Adipocyte (in vitro differentiated cells): ENCODE measurements around the gene POFUT2.
A peak's percentile ranks its signal among the peaks of the same experiment; 100 is the strongest.

Source experiments
- DNase-seq: peaks from one replicate; pipeline ENCODE4 v3.0.0-alpha.2; 2015; ENCODE audit warnings: low read depth
- H3K27me3 ChIP-seq: replicated peaks from 2 replicates; pipeline ENCODE4 v1.7.0; 2013; ENCODE audit warnings: mild to moderate bottlenecking, low read length, moderate library complexity; ENCODE audit not compliant: control insufficient read depth, insufficient read depth
- H3K36me3 ChIP-seq: 2 replicates; pipeline ENCODE4 v1.7.0; 2013; ENCODE audit warnings: low read length, mild to moderate bottlenecking, moderate library complexity; ENCODE audit not compliant: control insufficient read depth, insufficient read depth, severe bottlenecking
- H3K4me1 ChIP-seq: 2 replicates; pipeline ENCODE4 v1.7.0; 2013; ENCODE audit warnings: mild to moderate bottlenecking, low read length, moderate library complexity; ENCODE audit not compliant: control insufficient read depth, insufficient read depth
- H3K4me3 ChIP-seq: 2 replicates; pipeline ENCODE4 v1.7.0; 2013; ENCODE audit warnings: mild to moderate bottlenecking, low read length, moderate library complexity
- H3K9ac ChIP-seq: 2 replicates; pipeline ENCODE4 v1.7.0; 2013; ENCODE audit warnings: mild to moderate bottlenecking, low read length, moderate library complexity
- H3K9me3 ChIP-seq: 2 replicates; pipeline ENCODE4 v1.7.0; 2013; ENCODE audit warnings: mild to moderate bottlenecking, low read length, moderate library complexity; ENCODE audit not compliant: control insufficient read depth

The POFUT2 gene

DNA sequence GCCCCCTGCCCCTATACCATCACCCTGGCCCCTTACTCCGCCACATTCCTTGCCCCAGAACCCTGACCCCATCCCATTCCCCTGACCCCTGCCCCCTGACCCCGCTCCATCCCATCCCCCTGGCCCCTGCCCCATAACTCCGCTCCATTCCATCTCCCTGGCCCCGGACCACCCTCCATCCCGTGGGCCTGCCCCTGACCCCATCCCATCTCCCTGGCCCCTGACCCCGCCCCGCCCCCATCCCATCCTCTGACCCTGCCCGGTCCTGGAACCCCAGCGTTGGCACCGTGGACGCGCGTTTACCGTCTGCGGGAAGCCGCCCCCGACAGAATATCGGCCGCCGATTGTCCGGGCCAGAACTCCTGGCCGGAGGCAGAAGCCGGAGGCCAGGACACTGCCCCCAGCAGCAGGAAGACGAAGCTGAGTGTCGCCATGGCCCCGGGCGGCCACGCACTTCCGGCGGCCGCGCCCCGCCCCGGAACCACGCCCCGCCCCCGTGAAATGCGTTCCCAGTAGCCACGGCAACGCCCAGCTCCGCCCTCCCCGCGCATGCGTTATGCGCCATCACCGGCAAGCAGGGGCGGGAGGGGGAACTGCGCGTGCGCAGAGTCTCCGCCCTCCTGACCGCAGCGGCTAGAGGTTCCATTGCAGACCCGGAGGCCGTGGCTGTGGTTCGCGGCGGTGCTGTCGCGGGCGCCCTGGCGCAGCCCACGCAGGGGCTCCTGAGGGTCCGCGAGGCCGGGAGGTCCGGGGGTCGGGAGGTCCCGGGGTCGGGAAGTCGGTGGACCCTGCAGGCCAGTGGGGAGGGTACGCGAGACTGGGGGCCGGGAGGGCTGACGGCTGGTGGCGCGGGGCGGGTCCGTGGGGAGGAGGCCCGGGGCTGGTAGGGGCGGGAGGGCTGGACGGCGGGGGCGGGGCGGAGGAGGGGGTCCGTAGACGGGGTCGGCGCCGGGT lies at the start of gene POFUT2:
Gene POFUT2, minus strand, starts transcription at position 458 of the 954 bp plus-strand sequence. Its CDS starts 24 bp downstream, at position 434.
- peak; percentile 98 for DNase-seq
- Histone ChIP-seq H3K9ac (peak within 1 kb of the TSS; percentile 88), H3K36me3 (peaks cover 30% of the 10 kb centered on the region), H3K9me3 (no peaks in the 10 kb centered on the region), H3K27me3 (no peaks in the 10 kb centered on the region), H3K4me3 (peak within 1 kb of the TSS; percentile 85), H3K4me1 (peaks cover 23% of the 10 kb centered on the region)

- peaks cover 13% of the 10 kb centered on the region for H3K27me3 ChIP-seq
- no peaks in the 10 kb centered on the region for H3K4me1 ChIP-seq
Observed at GRCh38 chr21:45336870-45337269, 49.2 kb upstream of the POFUT2 start.

GRCh38 chr21:45336535-45336810 lies 48.8 kb upstream of the POFUT2 start:
- Histone ChIP-seq H3K9ac (no peak overlapping the region), H3K4me3 (no peak overlapping the region), H3K4me1 (no peaks in the 10 kb centered on the region), H3K9me3 (no peaks in the 10 kb centered on the region), H3K27me3 (peaks cover 13% of the 10 kb centered on the region), H3K36me3 (no peaks in the 10 kb centered on the region)
- DNase-seq: no peak

More at GRCh38 chr21:45336870-45337269, 49.2 kb upstream of the POFUT2 start:
- Histone ChIP-seq H3K36me3 (no peaks in the 10 kb centered on the region), H3K9ac (no peak overlapping the region), H3K9me3 (no peaks in the 10 kb centered on the region), H3K4me3 (no peak overlapping the region)
- no peak for DNase-seq

DNA sequence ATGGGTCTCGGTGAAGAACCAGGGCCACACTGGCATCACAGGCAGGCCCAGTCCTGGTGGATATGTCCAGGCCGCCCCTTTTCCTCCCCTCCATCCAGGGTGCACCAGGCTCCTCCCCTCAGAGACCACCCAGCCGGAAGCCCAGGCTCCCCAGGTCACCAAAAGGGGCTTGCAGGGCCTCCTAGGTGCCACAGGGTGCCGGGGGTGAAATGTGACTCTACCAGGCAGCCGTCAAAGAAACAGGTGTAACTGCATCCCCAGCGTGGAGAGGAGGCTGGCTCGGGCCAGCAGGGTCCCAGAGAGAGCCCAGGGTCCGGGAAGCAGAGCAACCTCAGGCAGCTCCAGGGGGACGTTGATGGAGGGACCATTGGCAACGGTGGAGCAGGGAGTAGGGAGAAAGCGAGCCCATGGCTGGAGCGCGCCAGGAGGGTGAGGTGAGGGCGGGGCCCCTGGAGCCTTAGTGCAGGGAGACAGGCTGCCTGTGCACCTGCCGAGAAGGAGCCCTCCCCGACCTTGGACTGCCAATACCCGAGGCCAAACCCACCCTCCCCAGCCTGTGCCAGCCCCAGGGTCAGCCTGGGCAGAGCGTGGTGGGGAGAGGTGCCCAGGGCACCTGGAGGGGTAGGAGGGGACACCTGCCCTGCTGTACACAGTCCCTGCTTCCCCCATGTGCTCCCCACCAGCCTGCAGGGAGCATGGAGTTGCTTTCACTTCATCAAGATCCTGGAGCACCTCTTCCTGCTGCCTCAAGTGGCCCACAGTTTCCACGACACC lies 48.3 kb upstream of the POFUT2 start:
- no peaks in the 10 kb centered on the region for H3K36me3 ChIP-seq
- no peak overlapping the region for H3K9ac ChIP-seq
- no peaks in the 10 kb centered on the region for H3K4me1 ChIP-seq
- H3K4me3 ChIP-seq: no peak overlapping the region
- peaks cover 9% of the 10 kb centered on the region for H3K27me3 ChIP-seq
- DNase-seq: no peak
- H3K9me3 ChIP-seq: no peaks in the 10 kb centered on the region

DNA sequence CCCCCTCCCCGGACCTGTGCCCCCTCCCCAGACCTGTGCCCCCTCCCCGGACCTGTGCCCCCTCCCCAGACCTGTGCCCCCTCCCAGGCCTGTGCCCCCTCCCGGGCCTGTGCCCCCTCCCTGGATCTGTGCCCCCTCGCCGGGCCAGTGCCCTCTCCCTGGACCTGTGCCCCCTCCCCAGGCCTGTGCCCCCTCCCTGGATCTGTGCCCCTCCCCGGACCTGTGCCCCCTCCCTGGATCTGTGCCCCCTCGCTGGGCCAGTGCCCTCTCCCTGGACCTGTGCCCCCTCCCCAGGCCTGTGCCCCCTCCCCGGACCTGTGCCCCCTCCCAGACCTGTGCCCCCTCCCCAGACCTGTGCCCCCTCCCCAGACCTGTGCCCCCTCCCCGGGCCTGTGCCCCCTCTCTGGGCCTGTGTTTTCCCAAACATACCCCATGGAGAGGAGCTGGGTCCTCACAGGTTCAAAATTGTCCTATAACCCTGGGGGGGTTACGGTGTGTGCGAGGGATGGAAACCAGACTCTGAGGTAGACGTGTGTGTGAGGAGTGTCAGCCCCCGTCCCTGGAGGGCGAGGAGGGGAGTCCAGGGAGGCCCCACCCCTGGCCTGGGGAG lies 47.6 kb upstream of the POFUT2 start:
- Histone ChIP-seq H3K9me3 (no peaks in the 10 kb centered on the region), H3K4me1 (peaks cover 5% of the 10 kb centered on the region), H3K27me3 (peaks cover 9% of the 10 kb centered on the region), H3K9ac (no peak overlapping the region), H3K36me3 (no peaks in the 10 kb centered on the region), H3K4me3 (no peak overlapping the region)
- DNase-seq: no peak

DNA sequence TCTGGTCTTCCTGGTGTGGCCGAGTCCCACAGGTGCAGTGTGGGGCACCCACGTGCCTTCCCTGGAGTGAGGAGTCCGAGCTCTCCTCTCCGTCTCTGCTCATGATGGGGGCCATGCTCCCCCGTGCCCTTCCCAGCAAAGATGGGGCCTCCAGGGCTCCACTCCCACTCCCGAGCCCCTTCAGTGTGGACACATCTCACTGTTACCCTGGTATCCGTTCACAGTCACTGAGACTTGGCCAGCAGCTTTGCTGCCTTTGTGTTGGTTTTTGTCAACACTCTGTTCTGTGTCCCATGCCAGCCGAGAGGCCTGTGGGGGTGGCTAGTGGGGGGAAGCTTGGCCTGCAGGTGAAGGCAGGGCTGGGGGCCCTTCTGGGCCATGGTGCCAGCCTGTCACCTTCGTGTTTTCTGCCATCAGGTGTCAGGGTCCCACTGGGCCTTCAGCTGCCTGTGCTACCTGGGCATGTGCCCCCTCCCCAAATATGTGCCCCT lies 46.9 kb upstream of the POFUT2 start:
- no peak overlapping the region for H3K4me3 ChIP-seq
- H3K4me1 ChIP-seq: peaks cover 11% of the 10 kb centered on the region
- H3K27me3 ChIP-seq: peaks cover 9% of the 10 kb centered on the region
- no peaks in the 10 kb centered on the region for H3K36me3 ChIP-seq
- H3K9me3 ChIP-seq: no peaks in the 10 kb centered on the region
- DNase-seq: no peak
- H3K9ac ChIP-seq: no peak overlapping the region

DNA sequence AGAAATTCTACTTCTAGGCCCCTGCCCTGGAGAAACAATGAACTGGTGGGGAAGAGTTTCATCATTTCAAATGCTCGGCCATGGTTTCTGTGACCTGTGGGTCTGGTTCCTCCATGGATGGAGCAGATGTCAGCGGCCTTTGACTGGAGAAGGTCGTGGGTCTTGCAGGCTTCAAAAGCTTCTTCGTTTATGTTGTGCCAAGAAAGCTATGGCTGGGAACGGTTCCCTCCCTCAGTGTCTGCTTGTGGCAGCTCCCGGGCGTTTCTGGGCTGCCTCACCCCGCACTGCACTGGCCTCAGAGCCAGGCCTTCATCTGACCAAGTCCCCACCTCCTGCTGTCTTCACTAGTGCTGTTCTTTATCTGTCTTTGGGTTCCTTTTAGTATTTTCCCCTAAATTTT lies 46.4 kb upstream of the POFUT2 start:
- DNase-seq: no peak

GRCh38 chr21:45333583-45334121 lies 46.0 kb upstream of the POFUT2 start:
- Histone ChIP-seq H3K27me3 (peaks cover 13% of the 10 kb centered on the region), H3K4me1 (peaks cover 13% of the 10 kb centered on the region), H3K9me3 (no peaks in the 10 kb centered on the region), H3K36me3 (no peaks in the 10 kb centered on the region), H3K4me3 (no peak overlapping the region), H3K9ac (no peak overlapping the region)
- DNase-seq: no peak

More for the DNA sequence above, 46.4 kb upstream of the POFUT2 start:
- H3K36me3 ChIP-seq: no peaks in the 10 kb centered on the region
- H3K4me3 ChIP-seq: no peak overlapping the region
- H3K27me3 ChIP-seq: peaks cover 12% of the 10 kb centered on the region
- no peaks in the 10 kb centered on the region for H3K9me3 ChIP-seq
- peaks cover 13% of the 10 kb centered on the region for H3K4me1 ChIP-seq
- no peak overlapping the region for H3K9ac ChIP-seq

DNA sequence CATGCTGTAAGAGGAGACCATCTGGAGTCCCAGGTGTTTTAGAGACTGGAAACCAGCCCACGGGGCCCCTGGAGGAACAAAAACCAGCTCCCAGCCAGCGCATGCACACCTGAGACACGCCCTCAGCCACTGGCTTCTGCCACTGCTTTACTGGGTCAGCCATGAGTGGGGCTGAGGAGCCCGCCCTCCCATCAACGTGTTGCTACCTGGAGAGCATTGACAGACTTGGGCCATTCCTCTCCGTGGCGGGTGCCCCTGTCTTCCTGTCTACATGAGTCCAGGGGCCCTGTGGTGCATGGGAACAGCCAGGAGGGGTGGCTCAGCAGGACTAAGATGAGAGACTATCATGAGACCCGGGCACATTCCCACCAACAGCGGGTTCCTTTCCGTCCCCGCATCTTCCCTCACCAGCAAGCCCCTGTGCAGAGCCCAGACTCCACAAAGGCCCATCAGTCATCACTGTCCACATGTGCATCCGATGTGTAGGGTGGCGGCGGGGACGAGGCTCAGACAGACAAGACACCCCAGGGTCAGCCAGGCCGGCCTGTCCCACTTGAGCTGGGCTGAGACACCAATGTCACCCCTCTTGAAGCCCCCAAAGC lies 45.4 kb upstream of the POFUT2 start:
- H3K36me3 ChIP-seq: no peaks in the 10 kb centered on the region
- H3K4me3 ChIP-seq: no peak overlapping the region
- no peak for DNase-seq
- no peaks in the 10 kb centered on the region for H3K9me3 ChIP-seq
- peaks cover 13% of the 10 kb centered on the region for H3K27me3 ChIP-seq
- no peak overlapping the region for H3K9ac ChIP-seq
- peaks cover 13% of the 10 kb centered on the region for H3K4me1 ChIP-seq

- Histone ChIP-seq H3K36me3 (no peaks in the 10 kb centered on the region), H3K9ac (no peak overlapping the region), H3K4me3 (no peak overlapping the region), H3K4me1 (peaks cover 13% of the 10 kb centered on the region), H3K9me3 (no peaks in the 10 kb centered on the region), H3K27me3 (peaks cover 13% of the 10 kb centered on the region)
- no peak for DNase-seq
Observed at GRCh38 chr21:45332415-45332814, 44.7 kb upstream of the POFUT2 start.
